Activated naive CD8-positive, alpha-beta T cell treated with anti-CD3 and anti-CD28 coated beads, Interleukin-2, amount 10 ng/mL, durations not matched to agents 7 days and 5 days (primary cell): ENCODE results near the gene GLT6D1. TPM values are rescaled to one million over a fixed set of nuclear protein-coding genes. Genes with fewer than 3 reads are reported as not detected.
"Not testable (repeated sequence)": the region's sequence is repeated elsewhere in the genome, so short reads cannot be mapped to it uniquely, and the experiment has no call there.

Experiments used
- ATAC-seq: fragments of 150-1000 bp; cut with Tn5 transposase; one replicate; pipeline ENCODE4 v1.10.0; 2021; ENCODE audit warnings: low read depth, moderate library complexity
- POLR2A ChIA-PET: fragments of 350-600 bp; sonication (Branson Sonifier 250); formaldehyde crosslinking; loops from one replicate; lab custom pipeline; 2021; ENCODE audit warnings: antibody characterized with exemption; lab: Charles Lee
- DNase-seq: peaks from one replicate; pipeline ENCODE4 v3.0.0; 2021
- H3K27ac Mint-ChIP-seq: one replicate; pipeline ENCODE4 v1.8.0; 2022; ENCODE audit warnings: mild to moderate bottlenecking, mixed read lengths
- H3K27me3 Mint-ChIP-seq: one replicate; pipeline ENCODE4 v1.8.0; 2022; ENCODE audit warnings: mild to moderate bottlenecking, moderate library complexity, mixed read lengths
- H3K36me3 Mint-ChIP-seq: one replicate; pipeline ENCODE4 v1.8.0; 2021; ENCODE audit warnings: mild to moderate bottlenecking, mixed read lengths
- H3K4me1 Mint-ChIP-seq: one replicate; pipeline ENCODE4 v1.8.0; 2021; ENCODE audit warnings: mixed read lengths
- H3K4me3 Mint-ChIP-seq: one replicate; pipeline ENCODE4 v1.8.0; 2022; ENCODE audit warnings: mild to moderate bottlenecking, moderate library complexity, mixed read lengths
- H3K9me3 Mint-ChIP-seq: one replicate; pipeline ENCODE4 v1.8.0; 2021; ENCODE audit warnings: mixed read lengths
- total RNA-seq, 2 experiments: library from RNA; stranded (reverse); gene quantifications; one replicate each; pipeline ENCODE4 v1.2.3, GENCODE V29; 2021

The GLT6D1 gene
- total RNA-seq, 2 experiments from 2014 or later: not detected

DNA sequence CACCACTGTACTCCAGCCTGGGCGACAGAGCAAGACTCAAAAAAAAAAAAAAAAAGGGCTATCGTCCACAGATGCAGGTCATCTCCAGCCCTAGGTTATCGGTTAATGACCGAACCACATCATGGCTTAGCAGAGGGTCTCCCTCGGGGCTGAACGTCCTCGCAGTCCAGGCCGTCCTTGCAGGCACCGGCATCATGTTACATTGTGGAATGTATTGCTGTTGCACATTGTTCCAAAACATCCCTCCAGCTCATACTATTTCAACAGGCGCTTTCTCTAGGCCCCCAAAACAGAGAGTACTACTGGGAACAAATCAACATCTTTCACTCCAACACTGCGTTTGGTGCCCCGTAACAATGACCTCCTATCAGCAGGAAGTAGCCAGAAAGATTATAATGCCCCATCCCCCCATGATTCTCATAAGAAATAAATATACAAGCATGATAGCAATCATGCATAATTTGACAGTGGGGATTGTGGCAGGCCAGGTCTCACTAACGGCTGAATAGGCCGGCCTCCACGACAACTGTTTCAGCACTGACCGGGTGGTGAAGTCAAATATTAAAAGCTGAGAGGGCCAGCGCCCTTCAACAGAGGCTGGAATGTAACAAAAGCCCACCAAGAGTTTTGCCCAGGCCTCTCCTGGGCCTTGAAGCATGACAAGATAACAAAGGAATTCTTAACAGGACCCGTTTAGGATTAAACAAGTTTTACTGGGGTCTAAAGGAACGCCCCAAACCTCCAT lies 22.6 kb upstream of the GLT6D1 start:
- no peak for DNase-seq
- Mint-ChIP-seq H3K9me3 (no peaks in the 10 kb centered on the region), H3K4me3 (no peak overlapping the region), H3K27ac (no peak overlapping the region), H3K36me3 (no peaks in the 10 kb centered on the region), H3K27me3 (no peaks in the 10 kb centered on the region), H3K4me1 (no peaks in the 10 kb centered on the region)
- POLR2A ChIA-PET: no interaction called here
- ATAC-seq: no peak

DNA sequence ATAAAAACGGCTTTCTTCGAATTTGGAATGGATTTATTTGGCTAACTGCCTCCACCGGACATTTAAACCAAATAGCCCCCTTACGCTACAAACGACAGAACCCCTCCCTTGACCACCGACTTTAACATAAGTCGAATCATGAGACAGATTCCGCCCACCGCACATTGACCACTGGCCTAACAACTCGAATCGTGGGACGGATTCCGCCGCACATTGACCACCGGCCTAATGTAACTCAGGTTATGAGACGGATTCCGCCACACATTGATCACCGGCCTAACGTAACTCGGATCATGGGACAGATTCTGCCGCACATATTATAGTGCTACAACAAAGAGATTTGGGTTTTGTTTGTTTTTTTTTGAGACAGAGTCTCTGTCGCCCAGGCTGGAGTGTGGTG lies 21.1 kb upstream of the GLT6D1 start:
- H3K4me3 Mint-ChIP-seq: no peak overlapping the region

GRCh38 chr9:135659252-135659651 lies 19.9 kb upstream of the GLT6D1 start:
- Mint-ChIP-seq H3K9me3 (no peaks in the 10 kb centered on the region), H3K4me1 (no peaks in the 10 kb centered on the region), H3K27me3 (no peaks in the 10 kb centered on the region), H3K27ac (no peak overlapping the region), H3K4me3 (no peak overlapping the region), H3K36me3 (no peaks in the 10 kb centered on the region)
- POLR2A ChIA-PET: no interaction called here
- DNase-seq (no peak), ATAC-seq (no peak)

More for the DNA sequence above, 21.1 kb upstream of the GLT6D1 start:
- no peak for DNase-seq
- Mint-ChIP-seq H3K4me1 (no peaks in the 10 kb centered on the region), H3K27me3 (no peaks in the 10 kb centered on the region), H3K27ac (no peak overlapping the region), H3K36me3 (no peaks in the 10 kb centered on the region), H3K9me3 (no peaks in the 10 kb centered on the region)
- POLR2A ChIA-PET: no interaction called here
- no peak for ATAC-seq

DNA sequence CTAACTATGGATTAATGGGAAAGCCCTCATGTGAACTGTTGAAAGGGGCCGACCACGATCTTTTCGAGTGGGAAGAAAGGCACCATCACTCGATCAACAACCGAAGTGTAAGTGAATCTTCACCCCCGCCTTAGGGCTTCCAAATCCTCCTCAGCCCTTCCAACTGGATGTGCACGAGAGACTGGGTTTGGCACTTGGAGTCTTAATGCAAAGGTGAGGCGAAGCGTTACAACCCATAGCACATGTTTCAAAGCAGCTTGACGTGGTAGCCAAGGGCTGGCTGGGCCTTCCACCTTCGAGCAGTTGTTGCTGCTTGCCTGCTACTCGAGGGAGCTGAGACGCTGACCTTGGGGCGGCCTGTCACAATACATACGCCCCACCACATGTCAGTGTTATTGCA lies 18.1 kb upstream of the GLT6D1 start:
- Mint-ChIP-seq H3K4me1 (no peaks in the 10 kb centered on the region), H3K27me3 (no peaks in the 10 kb centered on the region), H3K9me3 (no peaks in the 10 kb centered on the region), H3K4me3 (no peak overlapping the region), H3K27ac (no peak overlapping the region), H3K36me3 (no peaks in the 10 kb centered on the region)
- no peak for DNase-seq
- no peak for ATAC-seq
- POLR2A ChIA-PET: no interaction called here

GRCh38 chr9:135655317-135655716 lies 16.0 kb upstream of the GLT6D1 start:
- H3K27ac Mint-ChIP-seq: no peak overlapping the region
- ATAC-seq: no peak
- no peaks in the 10 kb centered on the region for H3K27me3 Mint-ChIP-seq
- no peak for DNase-seq
- H3K4me1 Mint-ChIP-seq: no peaks in the 10 kb centered on the region
- POLR2A ChIA-PET: no interaction called here
- peaks cover 2% of the 10 kb centered on the region for H3K36me3 Mint-ChIP-seq
- peaks cover 4% of the 10 kb centered on the region for H3K9me3 Mint-ChIP-seq
- H3K4me3 Mint-ChIP-seq: no peak overlapping the region

DNA sequence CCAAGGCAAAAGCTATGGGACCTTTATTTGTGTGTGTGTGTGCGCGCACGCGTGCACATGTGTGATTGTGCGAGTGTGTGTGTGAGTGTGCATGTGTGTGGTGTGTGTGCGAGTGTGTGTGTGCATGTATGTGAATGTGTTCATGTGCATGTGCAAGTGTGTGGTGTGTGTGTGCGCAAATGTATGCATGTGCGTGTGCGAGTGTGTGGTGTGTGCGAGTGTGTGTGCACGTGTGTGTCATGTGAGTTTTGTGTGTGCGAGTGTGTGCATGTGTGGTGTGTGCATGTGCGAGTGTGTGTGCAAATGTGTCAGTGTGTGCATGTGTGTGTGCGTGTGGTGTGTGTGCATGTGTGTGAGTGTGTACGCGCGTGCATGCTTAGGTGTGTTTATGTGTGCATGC lies 11.1 kb upstream of the GLT6D1 start:
- H3K9me3 Mint-ChIP-seq: peaks cover 19% of the 10 kb centered on the region

DNA sequence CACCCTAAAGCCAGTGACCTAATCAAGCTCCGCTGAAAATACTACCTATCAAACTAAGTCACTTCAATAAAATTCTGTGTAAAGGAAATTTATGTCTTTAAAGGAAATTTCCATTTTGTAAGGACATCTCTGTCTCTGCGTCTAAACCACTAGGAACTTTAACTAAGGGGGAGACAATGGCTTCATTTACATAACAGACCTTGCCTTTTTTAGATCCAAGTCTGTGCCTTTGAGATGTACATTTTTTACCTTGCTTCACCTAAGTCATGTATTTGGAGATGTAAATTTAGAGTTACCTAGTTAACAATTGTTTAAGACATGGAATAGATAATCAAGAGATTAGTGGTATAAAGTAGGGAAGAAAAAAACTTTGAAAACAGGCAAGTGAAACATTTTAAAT lies 10.2 kb upstream of the GLT6D1 start:
- H3K36me3 Mint-ChIP-seq: peaks cover 2% of the 10 kb centered on the region
- peaks cover 23% of the 10 kb centered on the region for H3K9me3 Mint-ChIP-seq
- H3K27me3 Mint-ChIP-seq: peaks cover 2% of the 10 kb centered on the region
- no peak for DNase-seq
- POLR2A ChIA-PET: no interaction called here
- no peak for ATAC-seq
- no peaks in the 10 kb centered on the region for H3K4me1 Mint-ChIP-seq
- H3K27ac Mint-ChIP-seq: no peak overlapping the region
- H3K4me3 Mint-ChIP-seq: no peak overlapping the region

More for the DNA sequence above, 11.1 kb upstream of the GLT6D1 start:
- POLR2A ChIA-PET: no interaction called here
- no peak overlapping the region for H3K27ac Mint-ChIP-seq
- H3K36me3 Mint-ChIP-seq: peaks cover 2% of the 10 kb centered on the region
- DNase-seq: no peak
- H3K4me3 Mint-ChIP-seq: no peak overlapping the region
- ATAC-seq: no peak
- no peaks in the 10 kb centered on the region for H3K27me3 Mint-ChIP-seq
- H3K4me1 Mint-ChIP-seq: no peaks in the 10 kb centered on the region

GRCh38 chr9:135648494-135649410 lies 9.4 kb upstream of the GLT6D1 start:
- Mint-ChIP-seq H3K4me1 (no peaks in the 10 kb centered on the region), H3K27me3 (peaks cover 6% of the 10 kb centered on the region), H3K36me3 (peaks cover 2% of the 10 kb centered on the region), H3K4me3 (no peak overlapping the region), H3K9me3 (peaks cover 27% of the 10 kb centered on the region), H3K27ac (no peak overlapping the region)
- no peak for DNase-seq
- POLR2A ChIA-PET: no interaction called here
- ATAC-seq: no peak

GRCh38 chr9:135647884-135648283 lies 8.5 kb upstream of the GLT6D1 start:
- ATAC-seq: no peak
- Mint-ChIP-seq H3K27me3 (peaks cover 6% of the 10 kb centered on the region), H3K9me3 (peaks cover 27% of the 10 kb centered on the region)

DNA sequence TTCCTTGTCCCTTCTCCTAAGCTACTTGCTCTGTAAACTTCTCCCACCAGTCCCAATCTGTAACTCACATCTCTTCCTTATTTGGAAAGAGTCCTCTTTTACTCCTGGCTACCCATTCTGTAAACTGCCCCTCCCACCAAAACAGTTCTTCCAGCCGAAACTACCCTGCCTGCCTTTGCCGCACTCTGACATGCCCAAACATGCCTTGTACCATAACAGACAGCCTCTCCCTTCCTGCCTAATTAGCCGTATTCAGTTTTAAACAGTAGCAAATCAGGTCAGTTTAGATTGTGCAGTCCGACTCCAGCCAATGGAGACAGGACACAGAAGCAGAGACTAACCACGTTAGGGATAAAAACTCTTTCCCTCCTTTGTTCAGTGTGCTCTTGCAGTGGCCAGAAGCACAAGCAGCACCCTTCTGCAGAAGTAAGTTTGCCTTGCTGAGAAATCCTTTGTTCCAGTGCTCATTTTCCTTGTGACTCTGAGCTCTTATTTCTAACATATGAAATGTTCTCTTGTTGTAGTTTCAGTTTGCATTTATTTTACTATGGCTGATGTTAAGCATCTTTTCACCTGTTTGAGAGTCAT lies 5.4 kb upstream of the GLT6D1 start:
- Mint-ChIP-seq H3K9me3 (peaks cover 21% of the 10 kb centered on the region), H3K36me3 (no peaks in the 10 kb centered on the region), H3K4me1 (no peaks in the 10 kb centered on the region), H3K27ac (no peak overlapping the region), H3K27me3 (peaks cover 6% of the 10 kb centered on the region), H3K4me3 (no peak overlapping the region)
- ATAC-seq (no peak), DNase-seq (no peak)
- POLR2A ChIA-PET: no interaction called here

More at GRCh38 chr9:135647884-135648283, 8.5 kb upstream of the GLT6D1 start:
- POLR2A ChIA-PET: no interaction called here
- Mint-ChIP-seq H3K4me1 (no peaks in the 10 kb centered on the region), H3K36me3 (peaks cover 2% of the 10 kb centered on the region), H3K4me3 (no peak overlapping the region), H3K27ac (no peak overlapping the region)
- DNase-seq: no peak

DNA sequence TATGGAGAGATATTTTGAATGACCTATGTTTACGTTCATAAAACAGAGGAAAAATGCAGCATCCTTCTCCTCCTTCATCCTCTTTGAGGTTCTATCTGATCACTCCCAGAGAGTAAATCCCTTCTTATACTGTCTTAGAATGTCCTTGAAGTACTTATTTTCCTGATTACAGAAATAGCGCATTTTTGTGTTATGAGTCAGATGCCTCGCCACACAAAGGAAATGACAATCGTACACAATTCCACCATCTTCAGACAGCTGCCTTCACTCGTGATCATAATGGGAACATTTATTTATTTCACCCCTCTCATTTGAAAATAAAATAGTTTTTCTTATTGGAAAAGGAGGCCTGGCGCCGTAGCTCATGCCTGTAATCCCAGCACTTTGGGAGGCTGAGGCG lies 2.4 kb upstream of the GLT6D1 start:
- Mint-ChIP-seq H3K36me3 (no peaks in the 10 kb centered on the region), H3K27me3 (peaks cover 6% of the 10 kb centered on the region), H3K4me3 (no peak overlapping the region), H3K27ac (no peak overlapping the region), H3K9me3 (peaks cover 13% of the 10 kb centered on the region), H3K4me1 (no peaks in the 10 kb centered on the region)
- no peak for DNase-seq
- POLR2A ChIA-PET: no interaction called here
- ATAC-seq: no peak

DNA sequence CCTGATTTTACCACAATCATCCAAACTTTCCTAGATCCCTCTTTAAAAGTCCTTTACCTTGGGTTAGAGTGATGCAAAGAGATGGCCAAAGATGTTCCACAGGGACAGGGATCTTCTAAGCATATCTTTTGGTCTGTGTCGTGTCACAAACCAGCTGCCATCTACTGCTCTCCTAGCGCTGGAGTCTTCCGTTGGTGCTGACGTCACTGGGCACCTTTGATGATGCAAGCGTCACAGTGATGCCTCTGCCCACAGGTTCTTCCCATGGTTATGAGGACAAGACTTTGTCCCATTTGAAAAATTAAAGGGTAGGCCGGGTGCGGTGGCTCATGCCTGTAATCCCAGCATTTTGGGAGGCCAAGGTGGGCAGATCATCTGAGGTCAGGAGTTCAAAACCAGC lies 1.7 kb upstream of the GLT6D1 start:
- Mint-ChIP-seq H3K9me3 (peaks cover 12% of the 10 kb centered on the region), H3K36me3 (no peaks in the 10 kb centered on the region), H3K4me1 (no peaks in the 10 kb centered on the region), H3K27ac (no peak overlapping the region), H3K4me3 (no peak overlapping the region), H3K27me3 (peaks cover 6% of the 10 kb centered on the region)
- ATAC-seq (no peak), DNase-seq (no peak)
- POLR2A ChIA-PET: no interaction called here

DNA sequence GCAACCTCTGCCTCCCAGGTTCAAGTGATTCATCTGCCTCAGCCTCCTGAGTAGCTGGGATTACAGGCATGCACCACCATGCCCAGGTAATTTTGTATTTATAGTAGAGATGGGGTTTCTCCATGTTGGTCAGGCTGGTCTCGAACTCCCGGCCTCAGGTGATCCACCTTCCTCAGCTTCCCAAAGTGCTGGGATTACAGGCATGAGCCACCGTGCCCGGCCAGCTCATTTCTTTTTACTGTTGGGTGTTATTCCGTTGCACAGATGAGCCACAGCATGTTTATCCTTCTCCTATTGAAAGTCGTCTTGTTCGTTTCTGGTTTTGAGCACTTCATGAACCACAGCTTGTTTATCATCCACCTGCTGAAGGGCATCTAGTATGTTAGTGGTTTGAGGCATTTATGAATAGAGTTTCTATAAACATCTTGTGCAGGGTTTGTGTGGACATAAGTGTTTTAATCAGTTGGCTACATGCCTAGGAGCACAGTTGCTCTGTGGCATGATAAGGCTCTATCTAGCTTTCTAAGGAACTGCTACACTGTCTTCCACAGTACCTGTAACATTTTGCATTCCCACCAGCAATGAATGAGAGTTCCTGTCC lies 2.3 kb downstream of the GLT6D1 start:
- H3K4me3 Mint-ChIP-seq, H3K36me3 Mint-ChIP-seq, H3K9me3 Mint-ChIP-seq, H3K4me1 Mint-ChIP-seq, DNase-seq, H3K27me3 Mint-ChIP-seq, POLR2A ChIA-PET, ATAC-seq, H3K27ac Mint-ChIP-seq: not testable (repeated sequence)
